DMS114 treated with DMSO at 0.1 percent for 48 hours (cell line): ENCODE measurements around the gene ANXA6.

ENCODE experiments used
- DNase-seq: peaks from one replicate; lab custom pipeline; 2025; ENCODE audit not compliant: unreplicated experiment; lab: John Stamatoyannopoulos, UW

The ANXA6 gene

DNA sequence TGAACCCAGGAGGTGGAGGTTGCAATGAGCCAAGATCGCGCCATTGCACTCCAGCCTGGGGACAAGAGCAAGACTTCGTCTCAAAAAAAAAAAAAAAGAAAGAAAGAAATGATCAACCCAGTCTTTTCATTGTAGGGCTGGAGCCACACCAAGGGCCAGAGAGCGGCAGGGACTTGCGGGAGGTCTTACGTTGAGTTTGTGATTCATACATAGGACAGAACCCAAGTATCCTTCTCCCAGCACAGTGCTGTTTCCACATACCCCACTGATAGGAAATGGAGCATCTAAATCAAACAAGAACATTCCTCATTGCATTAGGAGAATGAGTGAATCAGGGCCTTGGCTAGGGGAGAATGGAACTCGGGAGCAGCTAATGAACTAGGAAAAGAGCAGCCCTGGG lies 73.2 kb downstream of the ANXA6 start:
- no peak for DNase-seq

- DNase-seq, result no peak
Observed at GRCh38 chr5:151083081-151083676, 74.4 kb downstream of the ANXA6 start.

GRCh38 chr5:151082282-151082902 lies 75.2 kb downstream of the ANXA6 start:
- peak; percentile 36 for DNase-seq

GRCh38 chr5:151081431-151082281 lies 75.9 kb downstream of the ANXA6 start:
- DNase-seq, result peak; percentile 6

GRCh38 chr5:151080613-151081430 lies 76.8 kb downstream of the ANXA6 start, which contains the start of gene TNIP1:
TSS of gene TNIP1 (minus strand) at chr5:151081034. CDS start at chr5:151065095, 15,939 bp downstream.
- DNase-seq, result peak; percentile 39

- DNase-seq, result peak; percentile 26
Observed at GRCh38 chr5:151079838-151080612, 77.6 kb downstream of the ANXA6 start.

GRCh38 chr5:151078490-151079262 lies 78.9 kb downstream of the ANXA6 start:
- DNase-seq, result no peak

GRCh38 chr5:151077967-151078366 lies 79.6 kb downstream of the ANXA6 start:
- DNase-seq, result no peak

GRCh38 chr5:151077419-151077818 lies 80.2 kb downstream of the ANXA6 start:
- no peak for DNase-seq

DNA sequence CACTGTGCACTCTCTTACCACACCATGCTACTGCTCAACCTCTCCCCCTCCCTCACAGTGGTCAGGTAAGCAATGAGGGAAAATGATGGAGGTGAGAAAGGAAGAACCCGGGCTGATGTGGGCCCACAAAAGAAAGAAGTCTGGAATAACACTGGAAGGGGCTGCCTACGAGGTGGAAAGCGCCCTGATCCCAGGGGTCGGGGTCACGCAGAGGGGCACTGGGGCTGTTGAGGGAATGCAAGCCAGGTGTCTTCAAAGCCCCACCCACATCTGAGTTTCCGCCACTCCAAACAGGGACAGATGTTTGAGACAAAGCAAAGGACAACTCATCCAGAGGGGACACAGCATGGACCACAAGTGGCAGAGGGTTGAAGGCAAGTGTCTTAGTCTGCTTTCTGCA lies 81.0 kb downstream of the ANXA6 start:
- no peak for DNase-seq

DNA sequence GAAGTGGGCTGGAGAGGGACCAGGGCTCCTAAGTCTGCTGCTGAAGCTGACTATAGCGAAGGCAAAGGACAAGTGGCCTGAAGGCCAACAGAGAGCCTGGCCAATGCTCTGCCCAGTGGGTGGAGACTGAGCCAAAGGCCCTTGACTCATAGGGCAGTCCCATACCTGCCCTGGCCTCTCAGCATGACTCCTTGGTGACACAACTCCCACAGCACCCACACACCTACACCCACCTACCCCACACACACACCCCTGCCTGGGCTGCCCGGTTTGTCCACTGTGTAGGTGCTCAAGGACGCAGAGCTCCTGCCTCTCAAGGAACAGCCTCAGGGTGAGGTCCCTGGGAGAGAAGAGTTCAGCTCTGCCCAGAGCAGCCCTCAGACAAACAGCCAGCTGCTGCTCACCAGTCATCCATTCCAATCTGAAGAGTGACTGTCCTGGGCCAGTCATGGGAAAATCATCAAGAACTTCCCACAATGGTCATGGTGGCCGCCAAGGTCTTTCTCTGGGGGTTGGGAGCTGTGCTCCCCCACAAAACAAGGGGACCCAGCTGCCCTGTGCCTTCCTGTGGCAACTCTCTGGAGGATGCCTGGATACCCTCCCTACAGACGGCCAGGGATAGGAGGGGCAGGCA lies 81.8 kb downstream of the ANXA6 start:
- DNase-seq, result no peak

- no peak for DNase-seq
Observed at GRCh38 chr5:151074557-151074956, 83.0 kb downstream of the ANXA6 start.

- DNase-seq, result no peak
Observed at GRCh38 chr5:151073280-151073679, 84.3 kb downstream of the ANXA6 start.

DNA sequence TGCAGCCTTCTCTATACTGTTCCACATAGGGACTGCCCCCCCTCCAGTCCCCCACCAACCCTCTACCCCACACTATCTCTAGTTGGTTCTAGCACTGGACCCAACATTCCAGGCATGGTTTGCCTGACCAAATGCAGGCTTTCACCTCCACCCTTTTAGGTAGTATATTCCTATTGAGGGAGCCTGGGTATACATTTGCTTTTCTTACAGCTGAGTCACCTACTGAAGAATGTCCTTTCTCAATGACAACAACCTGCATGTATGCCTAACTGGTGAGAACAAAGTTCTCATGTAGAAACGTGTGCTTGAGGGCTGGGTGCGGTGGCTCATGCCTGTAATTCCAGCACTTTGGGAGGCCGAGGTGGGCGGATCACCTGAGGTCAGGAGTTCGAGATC lies 85.0 kb downstream of the ANXA6 start:
- DNase-seq, result no peak

- no peak for DNase-seq
Observed at GRCh38 chr5:151071848-151072629, 85.5 kb downstream of the ANXA6 start.

DNA sequence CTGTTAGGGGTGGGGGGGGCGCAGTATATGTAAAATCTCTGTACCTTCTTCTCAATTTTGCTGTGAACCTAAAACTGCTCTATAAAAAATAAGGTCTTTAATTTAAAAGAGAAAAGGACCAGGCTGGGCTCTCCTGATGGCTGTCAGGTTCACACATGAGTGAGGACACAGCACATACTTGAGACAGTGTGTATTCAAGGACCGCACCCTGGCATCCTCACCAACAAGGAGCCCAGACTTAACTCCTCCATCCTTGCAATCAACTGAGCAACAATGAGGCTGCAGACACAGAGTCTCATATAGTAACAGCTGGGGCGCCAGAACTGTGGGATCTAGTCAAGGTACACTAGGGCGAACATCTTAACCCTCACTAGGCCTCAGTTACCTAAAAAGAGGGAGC lies 86.6 kb downstream of the ANXA6 start:
- no peak for DNase-seq

DNA sequence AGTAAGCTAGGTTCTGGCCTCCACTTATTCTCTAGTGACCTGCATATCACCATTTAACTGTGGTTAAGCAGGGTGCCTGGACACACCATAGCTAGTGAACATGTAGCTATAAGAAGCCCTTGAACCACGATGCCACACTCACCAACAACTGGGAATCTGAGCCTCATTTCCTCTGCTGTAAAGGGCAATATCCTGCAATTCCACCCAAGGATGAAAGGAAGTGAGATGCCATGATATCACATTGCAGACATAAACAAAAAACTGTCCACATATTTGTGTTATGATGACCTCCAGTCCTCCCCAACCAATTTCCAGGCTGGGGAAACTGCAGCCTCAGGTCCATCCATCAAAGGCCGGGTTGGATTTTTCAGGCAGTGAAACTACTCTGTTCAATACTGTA lies 87.1 kb downstream of the ANXA6 start:
- DNase-seq, result no peak

DNA sequence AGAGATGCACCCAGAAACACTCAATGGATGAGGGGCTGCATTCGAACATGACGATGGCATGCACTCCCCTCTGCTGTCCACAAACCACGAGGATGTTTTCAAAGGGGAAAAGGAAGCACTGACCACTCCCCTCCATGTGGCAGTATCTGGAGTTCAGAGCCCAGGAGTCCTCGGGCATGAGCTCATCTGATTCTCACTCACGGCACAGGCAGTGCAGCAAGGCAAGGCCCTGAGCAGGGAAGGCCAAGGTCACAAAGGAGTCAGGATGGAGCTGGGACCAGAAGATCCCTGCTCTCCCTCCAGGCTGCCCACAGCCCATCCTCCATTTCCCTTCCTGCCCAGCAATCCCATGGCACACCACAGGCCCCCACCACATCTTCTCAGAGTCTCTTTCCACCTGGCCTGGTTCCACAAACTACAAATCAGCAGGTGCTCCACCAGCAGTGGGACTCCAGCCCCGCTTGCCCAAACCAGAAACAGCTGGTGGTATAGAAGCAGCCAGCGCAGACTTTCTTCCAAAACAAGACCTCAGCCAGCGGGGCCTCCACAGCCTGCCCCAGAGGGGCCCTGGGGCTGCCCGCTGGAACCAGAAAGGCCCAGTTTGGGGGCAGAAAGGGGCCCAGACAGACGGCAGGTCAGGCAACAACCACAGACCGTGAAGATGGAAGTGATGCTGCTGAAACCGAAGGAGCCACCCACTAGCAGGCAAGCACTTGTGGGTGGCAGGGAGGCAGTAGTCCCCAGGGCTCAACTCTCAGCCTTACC lies 89.0 kb downstream of the ANXA6 start:
- DNase-seq, result no peak
